HG02943 (cell line): ENCODE results near the gene JAK1.
"Not testable (repeated sequence)": the region's sequence is repeated elsewhere in the genome, so short reads cannot be mapped to it uniquely, and the experiment has no call there.

ENCODE experiments used
- ATAC-seq: cut with Tn5 transposase; IDR thresholded peaks from one replicate; pipeline ENCODE4 v1.9.1; 2021; ENCODE audit warnings: mild to moderate bottlenecking, low read depth, moderate library complexity; ENCODE audit not compliant: unreplicated experiment

The JAK1 gene

DNA sequence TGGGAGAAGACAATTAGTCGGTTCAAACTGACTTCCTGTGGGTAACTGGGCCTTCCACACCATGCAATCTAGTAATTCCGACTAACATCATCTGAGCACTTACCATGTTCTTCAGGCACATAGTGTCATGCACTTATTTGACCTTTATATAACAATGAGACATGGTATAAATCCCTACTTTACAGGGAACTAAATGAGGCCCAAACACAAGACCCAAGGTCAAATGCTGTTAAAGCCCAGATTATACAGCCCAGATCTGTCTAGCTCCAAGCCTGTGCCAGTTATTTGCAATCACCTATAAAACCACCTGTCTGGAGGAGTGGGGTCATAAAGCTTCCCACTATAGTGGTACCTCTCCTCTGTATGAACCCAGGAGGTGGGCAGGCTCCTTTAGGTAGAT, 40.8 kb downstream of the JAK1 start:
- no peak for ATAC-seq

DNA sequence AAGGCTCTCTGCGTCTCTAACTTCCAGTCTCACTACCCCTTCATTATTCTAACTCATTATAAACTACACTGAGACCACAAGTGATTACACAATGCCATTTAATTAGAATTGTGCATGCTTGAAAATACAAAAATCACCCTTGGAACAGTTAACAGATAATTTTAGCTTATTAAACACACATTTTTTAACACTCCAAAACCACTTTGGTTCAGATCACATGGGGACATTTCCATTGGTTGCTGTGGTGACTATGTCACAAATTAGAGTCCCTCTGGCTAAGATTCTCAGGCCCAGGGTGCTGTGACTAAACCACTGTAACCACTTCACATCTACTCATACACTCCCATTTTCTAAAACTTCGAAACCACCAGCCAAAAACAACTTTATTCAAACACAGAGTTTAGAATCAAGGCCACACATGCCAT, 43.0 kb downstream of the JAK1 start:
- no peak for ATAC-seq

- no peak for ATAC-seq
These were observed 44.0 kb downstream of the JAK1 start for GRCh38 chr1:64922336-64922735.

GRCh38 chr1:64921771-64922170, 44.6 kb downstream of the JAK1 start:
- ATAC-seq: no peak

- no peak for ATAC-seq
These were observed 45.3 kb downstream of the JAK1 start for GRCh38 chr1:64920941-64921589.

- ATAC-seq: not testable (repeated sequence)
These were observed 47.2 kb downstream of the JAK1 start for GRCh38 chr1:64919120-64919519.

GRCh38 chr1:64917907-64918306, 48.4 kb downstream of the JAK1 start:
- ATAC-seq: no peak

DNA sequence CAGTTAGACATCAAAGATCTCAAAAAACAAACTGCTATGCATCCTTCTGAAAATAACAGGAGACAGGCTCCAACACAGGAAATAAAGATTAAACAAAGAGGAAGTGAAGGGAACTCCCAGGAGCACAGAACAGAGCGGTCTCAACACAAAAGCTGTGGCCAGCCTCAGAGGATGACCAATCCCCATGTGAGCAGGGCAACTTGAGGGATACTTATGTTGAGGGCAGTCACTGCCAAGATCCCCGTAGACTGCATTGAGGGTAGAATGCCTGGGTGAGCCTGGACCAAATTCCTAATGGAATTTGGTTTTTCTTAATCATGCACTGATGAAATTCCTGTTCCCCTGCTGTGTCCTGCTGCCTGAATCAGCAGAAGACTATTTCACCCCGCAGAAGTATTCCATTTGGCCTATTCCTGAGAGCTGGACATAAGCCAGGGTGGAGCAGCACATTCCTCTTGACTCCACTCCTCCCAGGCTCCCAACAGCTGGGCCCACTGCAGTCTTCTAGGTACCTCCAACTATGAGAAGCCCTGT, 49.0 kb downstream of the JAK1 start:
- ATAC-seq: no peak

DNA sequence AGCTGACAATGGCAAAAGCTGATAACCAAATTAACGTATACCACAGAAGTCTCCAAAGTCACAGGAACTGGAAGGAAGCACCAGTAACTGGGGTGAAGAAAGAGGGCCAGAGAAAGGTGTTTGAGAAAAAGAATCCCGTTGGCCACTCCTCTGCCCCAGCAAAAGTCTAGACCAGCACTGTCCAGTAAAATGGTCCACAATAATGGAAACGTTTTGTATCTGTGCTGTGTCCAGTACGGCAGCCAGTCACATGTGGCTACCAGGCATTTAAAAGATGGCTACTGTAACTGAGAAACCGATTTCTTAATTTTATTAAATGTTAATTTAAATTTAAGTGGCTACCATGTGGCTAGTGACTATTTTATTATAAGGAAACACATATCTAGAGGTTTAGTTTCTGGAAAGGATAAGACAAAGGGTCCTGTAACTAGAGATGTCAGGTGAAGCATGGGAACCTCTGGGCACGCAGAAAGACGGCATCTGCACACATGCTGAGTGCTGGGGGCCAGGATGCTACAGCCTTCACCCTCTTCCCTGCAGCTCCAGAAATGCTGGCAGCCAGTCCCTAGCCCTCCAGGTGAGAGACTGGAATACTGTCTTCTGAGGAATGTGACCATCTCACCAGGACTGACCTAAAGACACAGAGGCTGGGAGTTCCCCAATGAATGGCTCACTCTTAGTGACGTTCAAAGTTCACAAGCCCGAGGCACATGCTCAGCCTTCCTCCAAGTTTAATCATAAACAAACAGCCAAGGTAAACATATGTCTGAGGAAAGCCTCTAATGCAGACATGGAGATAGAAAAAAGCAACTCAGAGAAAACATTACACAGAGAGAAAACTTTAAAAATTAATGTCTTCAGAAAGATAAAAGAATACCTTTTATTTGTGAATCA, 50.7 kb downstream of the JAK1 start:
- no peak for ATAC-seq

DNA sequence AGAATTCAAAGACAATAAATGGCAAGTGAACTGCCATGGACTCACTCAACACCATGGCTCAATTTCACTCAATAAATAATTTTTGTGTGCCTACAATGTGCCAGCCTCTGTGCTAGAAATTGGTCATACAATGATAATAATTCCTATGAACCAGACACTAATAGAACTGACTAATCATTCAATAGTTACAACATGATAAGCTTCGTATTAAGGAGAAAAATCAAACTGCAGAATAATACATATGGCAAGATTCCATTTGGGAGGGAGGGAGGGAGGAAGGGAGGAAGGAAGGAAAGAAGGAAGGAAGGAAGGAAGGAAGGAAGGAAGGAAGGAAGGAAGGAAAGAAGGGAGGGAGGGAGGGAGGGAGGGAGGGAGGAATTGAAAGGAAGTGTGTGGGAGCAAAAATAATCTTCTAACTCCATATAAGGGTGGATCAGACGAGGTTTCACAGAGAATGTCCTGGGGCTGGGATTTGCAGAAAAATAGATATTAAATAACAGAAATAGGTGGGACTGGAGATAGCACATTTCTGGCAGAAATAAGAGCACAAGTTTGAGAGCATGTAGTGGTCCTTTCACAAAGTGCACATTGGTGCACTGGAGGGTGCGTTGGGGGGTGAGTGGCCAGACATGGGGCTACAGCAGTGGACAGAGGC, 52.9 kb downstream of the JAK1 start:
- ATAC-seq: no peak

GRCh38 chr1:64912191-64912590, 54.2 kb downstream of the JAK1 start:
- no peak for ATAC-seq

- no peak for ATAC-seq
These were observed 55.0 kb downstream of the JAK1 start for GRCh38 chr1:64911326-64911725.

GRCh38 chr1:64909031-64909430, 57.3 kb downstream of the JAK1 start:
- no peak for ATAC-seq

GRCh38 chr1:64908575-64908974, 57.8 kb downstream of the JAK1 start:
- no peak for ATAC-seq

GRCh38 chr1:64906447-64906846, 59.9 kb downstream of the JAK1 start:
- ATAC-seq: no peak

DNA sequence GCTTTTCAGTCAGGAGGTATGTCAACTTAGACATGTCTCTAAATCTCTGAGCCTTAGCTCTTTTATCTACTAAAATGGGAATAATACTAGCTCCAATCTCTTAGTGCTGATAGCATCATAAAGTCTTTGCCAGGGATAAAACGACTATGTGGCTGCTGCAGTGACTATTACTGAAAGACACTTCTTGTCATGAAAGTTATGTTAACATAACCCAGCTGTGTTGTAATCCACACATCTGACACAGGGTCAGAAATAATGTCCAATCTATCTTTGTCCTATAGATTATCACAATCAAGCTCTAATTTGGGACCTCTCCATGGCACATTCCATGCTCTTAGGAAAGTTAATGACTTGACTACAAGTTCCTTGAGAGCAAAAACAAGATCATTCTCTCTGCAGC, 62.8 kb downstream of the JAK1 start:
- ATAC-seq: no peak

GRCh38 chr1:64901663-64902062, 64.7 kb downstream of the JAK1 start:
- ATAC-seq: no peak

GRCh38 chr1:64900916-64901315, 65.4 kb downstream of the JAK1 start:
- no peak for ATAC-seq

GRCh38 chr1:64898107-64898861, 68.1 kb downstream of the JAK1 start:
- ATAC-seq: peak; percentile 66

- no peak for ATAC-seq
These were observed 69.8 kb downstream of the JAK1 start for GRCh38 chr1:64896551-64896950.
